Stimulated activated naive CD8-positive, alpha-beta T cell treated with anti-CD3 and anti-CD28 coated beads, Interleukin-15, Interleukin-2, amounts not matched to agents 100 ng/mL and 50 ng/mL, for 24 hours (primary cell): Measurements from ENCODE around the gene PNLDC1.
"Not testable (repeated sequence)": the region's sequence is repeated elsewhere in the genome, so short reads cannot be mapped to it uniquely, and the experiment has no call there.

Experiments
- H3K27ac Mint-ChIP-seq: one replicate; pipeline ENCODE4 v1.8.0; 2021; ENCODE audit warnings: mild to moderate bottlenecking, mixed read lengths
- H3K27me3 Mint-ChIP-seq: one replicate; pipeline ENCODE4 v1.8.0; 2021; ENCODE audit warnings: mixed read lengths
- H3K36me3 Mint-ChIP-seq: one replicate; pipeline ENCODE4 v1.8.0; 2021; ENCODE audit warnings: low read depth, mixed read lengths
- H3K4me1 Mint-ChIP-seq: one replicate; pipeline ENCODE4 v1.8.0; 2021; ENCODE audit warnings: low read depth, mixed read lengths
- H3K4me3 Mint-ChIP-seq: one replicate; pipeline ENCODE4 v1.8.0; 2021; ENCODE audit warnings: mild to moderate bottlenecking, mixed read lengths
- H3K9me3 Mint-ChIP-seq: one replicate; pipeline ENCODE4 v1.8.0; 2021; ENCODE audit warnings: mixed read lengths

The PNLDC1 gene

GRCh38 chr6:159838020-159838744, 38.1 kb downstream of the PNLDC1 start:
- Mint-ChIP-seq H3K4me1 (peaks cover 9% of the 10 kb centered on the region), H3K9me3 (no peaks in the 10 kb centered on the region), H3K4me3 (no peak overlapping the region), H3K27ac (no peak overlapping the region), H3K36me3 (no peaks in the 10 kb centered on the region), H3K27me3 (no peaks in the 10 kb centered on the region)

- H3K27ac Mint-ChIP-seq = no peak overlapping the region
- H3K4me1 Mint-ChIP-seq = no peaks in the 10 kb centered on the region
- no peaks in the 10 kb centered on the region for H3K9me3 Mint-ChIP-seq
- no peaks in the 10 kb centered on the region for H3K27me3 Mint-ChIP-seq
- no peaks in the 10 kb centered on the region for H3K36me3 Mint-ChIP-seq
- H3K4me3 Mint-ChIP-seq = no peak overlapping the region
These were observed 42.0 kb downstream of the PNLDC1 start for GRCh38 chr6:159842035-159842434.

- no peak overlapping the region for H3K27ac Mint-ChIP-seq
- no peaks in the 10 kb centered on the region for H3K27me3 Mint-ChIP-seq
- peaks cover 4% of the 10 kb centered on the region for H3K4me1 Mint-ChIP-seq
These were observed 44.9 kb downstream of the PNLDC1 start for GRCh38 chr6:159844737-159845645.

GRCh38 chr6:159848552-159848951, 48.5 kb downstream of the PNLDC1 start:
- H3K36me3 Mint-ChIP-seq, H3K27me3 Mint-ChIP-seq, H3K4me3 Mint-ChIP-seq, H3K27ac Mint-ChIP-seq, H3K4me1 Mint-ChIP-seq, H3K9me3 Mint-ChIP-seq: not testable (repeated sequence)

More at GRCh38 chr6:159844737-159845645, 44.9 kb downstream of the PNLDC1 start:
- H3K36me3 Mint-ChIP-seq = no peaks in the 10 kb centered on the region
- H3K4me3 Mint-ChIP-seq = no peak overlapping the region
- no peaks in the 10 kb centered on the region for H3K9me3 Mint-ChIP-seq

GRCh38 chr6:159849851-159850250, 49.8 kb downstream of the PNLDC1 start:
- H3K4me1 Mint-ChIP-seq, H3K4me3 Mint-ChIP-seq, H3K36me3 Mint-ChIP-seq, H3K27me3 Mint-ChIP-seq, H3K27ac Mint-ChIP-seq, H3K9me3 Mint-ChIP-seq: not testable (repeated sequence)

- Mint-ChIP-seq H3K4me1 (peaks cover 6% of the 10 kb centered on the region), H3K36me3 (no peaks in the 10 kb centered on the region), H3K27me3 (no peaks in the 10 kb centered on the region), H3K9me3 (no peaks in the 10 kb centered on the region), H3K4me3 (no peak overlapping the region), H3K27ac (no peak overlapping the region)
These were observed 52.8 kb downstream of the PNLDC1 start for GRCh38 chr6:159852877-159853276.

GRCh38 chr6:159853754-159854153, 53.7 kb downstream of the PNLDC1 start:
- H3K36me3 Mint-ChIP-seq = no peaks in the 10 kb centered on the region
- H3K4me1 Mint-ChIP-seq = peaks cover 6% of the 10 kb centered on the region
- H3K27ac Mint-ChIP-seq = no peak overlapping the region
- no peaks in the 10 kb centered on the region for H3K27me3 Mint-ChIP-seq
- H3K4me3 Mint-ChIP-seq = no peak overlapping the region
- no peaks in the 10 kb centered on the region for H3K9me3 Mint-ChIP-seq

- no peaks in the 10 kb centered on the region for H3K36me3 Mint-ChIP-seq
- H3K4me1 Mint-ChIP-seq = peaks cover 2% of the 10 kb centered on the region
- H3K27me3 Mint-ChIP-seq = no peaks in the 10 kb centered on the region
- H3K27ac Mint-ChIP-seq = no peak overlapping the region
- no peaks in the 10 kb centered on the region for H3K9me3 Mint-ChIP-seq
- no peak overlapping the region for H3K4me3 Mint-ChIP-seq
These were observed 54.9 kb downstream of the PNLDC1 start for GRCh38 chr6:159854959-159855358.

- H3K9me3 Mint-ChIP-seq = no peaks in the 10 kb centered on the region
- no peak overlapping the region for H3K4me3 Mint-ChIP-seq
- peaks cover 19% of the 10 kb centered on the region for H3K4me1 Mint-ChIP-seq
- H3K36me3 Mint-ChIP-seq = no peaks in the 10 kb centered on the region
- H3K27ac Mint-ChIP-seq = no peak overlapping the region
- H3K27me3 Mint-ChIP-seq = no peaks in the 10 kb centered on the region
These were observed 58.2 kb downstream of the PNLDC1 start for GRCh38 chr6:159858259-159858658.

GRCh38 chr6:159860482-159860881, 60.4 kb downstream of the PNLDC1 start:
- H3K36me3 Mint-ChIP-seq = no peaks in the 10 kb centered on the region
- no peak overlapping the region for H3K27ac Mint-ChIP-seq
- H3K4me1 Mint-ChIP-seq = peaks cover 19% of the 10 kb centered on the region
- H3K4me3 Mint-ChIP-seq = no peak overlapping the region
- no peaks in the 10 kb centered on the region for H3K27me3 Mint-ChIP-seq
- no peaks in the 10 kb centered on the region for H3K9me3 Mint-ChIP-seq

- Mint-ChIP-seq H3K9me3 (no peaks in the 10 kb centered on the region), H3K27me3 (no peaks in the 10 kb centered on the region), H3K4me1 (peaks cover 19% of the 10 kb centered on the region), H3K4me3 (peak overlapping the region; percentile 1), H3K36me3 (no peaks in the 10 kb centered on the region), H3K27ac (peak overlapping the region; percentile 76)
These were observed 62.0 kb downstream of the PNLDC1 start for GRCh38 chr6:159862103-159862502.

- H3K4me1 Mint-ChIP-seq = peaks cover 19% of the 10 kb centered on the region
- not testable (repeated sequence) for H3K36me3 Mint-ChIP-seq, H3K27ac Mint-ChIP-seq, H3K27me3 Mint-ChIP-seq, H3K9me3 Mint-ChIP-seq, H3K4me3 Mint-ChIP-seq
These were observed 63.3 kb downstream of the PNLDC1 start for GRCh38 chr6:159863341-159863740.

- H3K27me3 Mint-ChIP-seq = no peaks in the 10 kb centered on the region
- H3K9me3 Mint-ChIP-seq = no peaks in the 10 kb centered on the region
- H3K27ac Mint-ChIP-seq = no peak overlapping the region
- H3K4me1 Mint-ChIP-seq = peaks cover 19% of the 10 kb centered on the region
- no peak overlapping the region for H3K4me3 Mint-ChIP-seq
- no peaks in the 10 kb centered on the region for H3K36me3 Mint-ChIP-seq
These were observed 65.3 kb downstream of the PNLDC1 start for GRCh38 chr6:159865226-159865920.

GRCh38 chr6:159866286-159867247, 66.5 kb downstream of the PNLDC1 start:
- H3K36me3 Mint-ChIP-seq = no peaks in the 10 kb centered on the region
- H3K27ac Mint-ChIP-seq = no peak overlapping the region
- no peaks in the 10 kb centered on the region for H3K9me3 Mint-ChIP-seq
- peaks cover 15% of the 10 kb centered on the region for H3K4me1 Mint-ChIP-seq
- H3K4me3 Mint-ChIP-seq = no peak overlapping the region
- H3K27me3 Mint-ChIP-seq = no peaks in the 10 kb centered on the region
